Measurements from ENCODE around the gene WDFY3. TPM values are rescaled to one million over a fixed set of nuclear protein-coding genes. Genes with fewer than 3 reads are reported as not detected.

The WDFY3 gene
- total and polyA plus RNA-seq, 9 of the 15 experiments (the other 6 are each of a cell fraction or from before 2014, with no cell fraction given): 0.58 to 13.5 (median 9.4) TPM

GRCh38 chr4:84786478-84786877 is 180.0 kb downstream of the WDFY3 start:
- ATAC-seq: no peak
- H3K9ac ChIP-seq (ENCODE audit: insufficient read depth in 1 of 2, low read depth in 2 of 2, low read length in 2 of 2): no peak overlapping the region
- FAIRE-seq: no peak
- TF ChIP-seq RBM25 (IDR thresholded peaks at IDR 0.05; ENCODE audit: low read depth, low read length, severe bottlenecking): peak; percentile 65
- no peak for TF ChIP-seq SMARCC2 (IDR thresholded peaks at IDR 0.05; ENCODE audit: low read depth)
- H3K4me1 ChIP-seq (replicated peaks in 1 of 2; ENCODE audit: control insufficient read depth in 2 of 2, insufficient read depth in 2 of 2, low read length in 2 of 2): no peaks in the 10 kb centered on the region
- no peak overlapping the region for H2AFZ ChIP-seq (ENCODE audit: low read depth, low read length)
- WGBS (ENCODE audit: insufficient coverage, low coverage, missing lambda C conversion rate): 38% methylated on average over 1 of the region's 1 CpG
- no peaks in the 10 kb centered on the region for H3K9me3 ChIP-seq (replicated peaks; ENCODE audit: control insufficient read depth, insufficient read depth, low read depth, low read length)
- H4K20me1 ChIP-seq (replicated peaks; ENCODE audit: control insufficient read depth, insufficient read depth, low read length): no peaks in the 10 kb centered on the region
- H3K4me2 ChIP-seq (ENCODE audit: insufficient read depth, low read length): no peak overlapping the region
- no peak for DNase-seq (ENCODE audit: extremely low read depth in 1 of 4, low spot score in 3 of 4)
- no peaks in the 10 kb centered on the region for H3K9me1 ChIP-seq (ENCODE audit: control insufficient read depth, insufficient read depth, low read length)
- H3K27ac ChIP-seq (ENCODE audit: extremely low read depth, low read depth, low read length): no peak overlapping the region
- in situ Hi-C loops (cut with MboI): no loop called here
- ChIA-PET POLR2A (no interaction called here), CTCF (ENCODE audit: low intra/inter-chr PET ratio) (no interaction called here)
- intact Hi-C loops (cut with micrococcal nuclease): no loop called here
- H3K27me3 ChIP-seq (ENCODE audit: control insufficient read depth in 2 of 2, insufficient read depth in 2 of 2, low read length in 2 of 2): no peaks in the 10 kb centered on the region
- no TSS peak for BruUV-seq (replicated peaks)
- no peaks in the 10 kb centered on the region for H3K79me2 ChIP-seq (ENCODE audit: control insufficient read depth, insufficient read depth, low read length)
- H3K36me3 ChIP-seq (ENCODE audit: control insufficient read depth, insufficient read depth, low read length): peaks cover 8% of the 10 kb centered on the region; the same call in 1 of the 3 replicates
- H3K4me3 ChIP-seq: no peak overlapping the region

- BruUV-seq (replicated peaks): no TSS peak
- Histone ChIP-seq H3K4me2 (ENCODE audit: insufficient read depth, low read length) (no peak overlapping the region), H4K20me1 (replicated peaks; ENCODE audit: control insufficient read depth, insufficient read depth, low read length) (no peaks in the 10 kb centered on the region), H3K9me1 (ENCODE audit: control insufficient read depth, insufficient read depth, low read length) (no peaks in the 10 kb centered on the region), H2AFZ (ENCODE audit: low read depth, low read length) (no peak overlapping the region), H3K4me1 (replicated peaks in 1 of 2; ENCODE audit: control insufficient read depth in 2 of 2, insufficient read depth in 2 of 2, low read length in 2 of 2) (no peaks in the 10 kb centered on the region), H3K27ac (ENCODE audit: extremely low read depth, low read depth, low read length) (no peak overlapping the region), H3K4me3 (no peak overlapping the region), H3K27me3 (ENCODE audit: control insufficient read depth in 2 of 2, insufficient read depth in 2 of 2, low read length in 2 of 2) (no peaks in the 10 kb centered on the region), H3K36me3 (ENCODE audit: control insufficient read depth, insufficient read depth, low read length) (peaks cover 8% of the 10 kb centered on the region; the same call in 1 of the 3 replicates), H3K9me3 (replicated peaks; ENCODE audit: control insufficient read depth, insufficient read depth, low read depth, low read length) (no peaks in the 10 kb centered on the region), H3K9ac (ENCODE audit: insufficient read depth in 1 of 2, low read depth in 2 of 2, low read length in 2 of 2) (no peak overlapping the region), H3K79me2 (ENCODE audit: control insufficient read depth, insufficient read depth, low read length) (no peaks in the 10 kb centered on the region)
- 39% methylated on average over 4 of the region's 4 CpGs for WGBS (ENCODE audit: insufficient coverage, low coverage, missing lambda C conversion rate)
- in situ Hi-C loops (cut with MboI) (no loop called here), intact Hi-C loops (cut with micrococcal nuclease) (no loop called here)
- FAIRE-seq (no peak), ATAC-seq (no peak), DNase-seq (ENCODE audit: extremely low read depth in 1 of 4, low spot score in 3 of 4) (no peak)
- ChIA-PET POLR2A (no interaction called here), CTCF (ENCODE audit: low intra/inter-chr PET ratio) (no interaction called here)
- TF ChIP-seq HDAC1 (IDR thresholded peaks at IDR 0.05) (no peak), ZNF146 (CRISPR knock-in tag; IDR thresholded peaks at IDR 0.05; ENCODE audit: unreplicated experiment) (peak; percentile 66)
These were observed 184.0 kb downstream of the WDFY3 start for GRCh38 chr4:84782517-84782916.
